ENCODE data around the gene PROKR1.
A peak's percentile ranks its signal among the peaks of the same experiment; 100 is the strongest.

Gene PROKR1

DNA sequence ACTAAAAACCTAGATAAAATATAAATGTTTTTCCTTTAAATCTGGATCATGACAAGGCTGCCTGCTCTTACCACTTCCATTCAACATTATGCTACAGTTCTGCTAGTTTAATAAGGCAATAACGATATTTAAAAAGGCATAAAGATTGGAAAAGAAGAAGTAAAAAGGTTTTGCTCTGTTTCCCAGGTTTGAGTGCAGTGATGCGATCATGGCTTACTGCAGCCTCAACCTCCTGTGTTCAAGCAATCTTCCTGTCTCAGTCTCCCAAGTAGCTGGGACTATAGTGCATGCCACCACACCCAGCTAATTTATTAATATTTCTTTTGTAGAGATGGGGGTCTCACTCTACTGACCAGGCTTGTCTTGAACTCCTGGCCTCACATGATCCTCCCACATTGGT lies 40.8 kb downstream of the PROKR1 start:
- TF ChIP-seq, protein P1, sequence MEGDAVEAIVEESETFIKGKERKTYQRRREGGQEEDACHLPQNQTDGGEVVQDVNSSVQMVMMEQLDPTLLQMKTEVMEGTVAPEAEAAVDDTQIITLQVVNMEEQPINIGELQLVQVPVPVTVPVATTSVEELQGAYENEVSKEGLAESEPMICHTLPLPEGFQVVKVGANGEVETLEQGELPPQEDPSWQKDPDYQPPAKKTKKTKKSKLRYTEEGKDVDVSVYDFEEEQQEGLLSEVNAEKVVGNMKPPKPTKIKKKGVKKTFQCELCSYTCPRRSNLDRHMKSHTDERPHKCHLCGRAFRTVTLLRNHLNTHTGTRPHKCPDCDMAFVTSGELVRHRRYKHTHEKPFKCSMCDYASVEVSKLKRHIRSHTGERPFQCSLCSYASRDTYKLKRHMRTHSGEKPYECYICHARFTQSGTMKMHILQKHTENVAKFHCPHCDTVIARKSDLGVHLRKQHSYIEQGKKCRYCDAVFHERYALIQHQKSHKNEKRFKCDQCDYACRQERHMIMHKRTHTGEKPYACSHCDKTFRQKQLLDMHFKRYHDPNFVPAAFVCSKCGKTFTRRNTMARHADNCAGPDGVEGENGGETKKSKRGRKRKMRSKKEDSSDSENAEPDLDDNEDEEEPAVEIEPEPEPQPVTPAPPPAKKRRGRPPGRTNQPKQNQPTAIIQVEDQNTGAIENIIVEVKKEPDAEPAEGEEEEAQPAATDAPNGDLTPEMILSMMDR (IDR thresholded peaks at IDR 0.05; ENCODE audit: borderline replicate concordance, control extremely low read depth, extremely low read depth, insufficient read depth, missing control alignments): no peak
- no peak for DNase-seq (ENCODE audit: low spot score)
- in situ Hi-C loops (cut with MboI; ENCODE audit: low sequenced_read_pairs, unreplicated experiment): no loop called here

DNA sequence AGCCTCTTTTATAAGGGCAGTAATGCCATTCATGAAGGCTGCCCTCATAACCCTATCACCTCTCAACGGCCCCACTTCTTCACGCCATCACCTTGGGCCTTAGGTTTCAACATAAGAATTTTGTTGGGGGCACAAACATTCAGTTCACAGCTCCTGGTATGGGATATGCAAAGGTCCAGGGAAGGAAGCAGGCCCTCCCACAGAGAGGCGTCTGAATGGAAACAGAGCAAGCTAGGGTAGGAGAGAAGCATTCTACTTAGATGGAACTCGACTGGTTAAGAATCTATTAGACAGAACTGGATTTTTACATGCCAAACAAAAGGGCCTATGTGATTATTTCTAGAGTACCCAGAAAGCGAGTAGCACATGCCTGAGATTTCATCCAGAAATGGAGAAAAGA lies 42.8 kb downstream of the PROKR1 start:
- in situ Hi-C loops (cut with MboI; ENCODE audit: low sequenced_read_pairs, unreplicated experiment): no loop called here
- DNase-seq (ENCODE audit: low spot score): no peak

DNA sequence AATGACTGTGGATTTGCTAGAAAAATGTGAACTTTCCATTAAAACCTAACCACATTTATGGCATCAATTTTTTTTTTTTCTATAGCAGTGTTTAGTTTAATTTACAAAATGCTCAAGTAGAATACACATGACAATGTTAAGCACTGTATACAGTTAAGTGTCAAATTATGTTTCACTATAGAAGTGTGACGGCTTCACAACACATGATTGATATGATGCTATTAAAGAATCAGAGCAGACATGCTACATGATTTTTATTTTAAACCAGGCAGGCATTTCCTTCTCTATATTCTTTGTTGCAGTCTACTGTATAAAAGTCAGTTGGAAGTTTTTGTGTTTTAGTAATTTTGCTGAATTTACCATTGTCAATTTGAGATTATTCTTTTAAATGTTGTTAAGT lies 43.6 kb downstream of the PROKR1 start:
- no peak for DNase-seq (ENCODE audit: low spot score)
- TF ChIP-seq, protein P1 (IDR thresholded peaks at IDR 0.05; ENCODE audit: borderline replicate concordance, control extremely low read depth, extremely low read depth, insufficient read depth, missing control alignments): no peak
- in situ Hi-C loops (cut with MboI; ENCODE audit: low sequenced_read_pairs, unreplicated experiment): no loop called here

More for the DNA sequence above, 42.8 kb downstream of the PROKR1 start:
- TF ChIP-seq, protein P1 (IDR thresholded peaks at IDR 0.05; ENCODE audit: borderline replicate concordance, control extremely low read depth, extremely low read depth, insufficient read depth, missing control alignments): no peak

DNA sequence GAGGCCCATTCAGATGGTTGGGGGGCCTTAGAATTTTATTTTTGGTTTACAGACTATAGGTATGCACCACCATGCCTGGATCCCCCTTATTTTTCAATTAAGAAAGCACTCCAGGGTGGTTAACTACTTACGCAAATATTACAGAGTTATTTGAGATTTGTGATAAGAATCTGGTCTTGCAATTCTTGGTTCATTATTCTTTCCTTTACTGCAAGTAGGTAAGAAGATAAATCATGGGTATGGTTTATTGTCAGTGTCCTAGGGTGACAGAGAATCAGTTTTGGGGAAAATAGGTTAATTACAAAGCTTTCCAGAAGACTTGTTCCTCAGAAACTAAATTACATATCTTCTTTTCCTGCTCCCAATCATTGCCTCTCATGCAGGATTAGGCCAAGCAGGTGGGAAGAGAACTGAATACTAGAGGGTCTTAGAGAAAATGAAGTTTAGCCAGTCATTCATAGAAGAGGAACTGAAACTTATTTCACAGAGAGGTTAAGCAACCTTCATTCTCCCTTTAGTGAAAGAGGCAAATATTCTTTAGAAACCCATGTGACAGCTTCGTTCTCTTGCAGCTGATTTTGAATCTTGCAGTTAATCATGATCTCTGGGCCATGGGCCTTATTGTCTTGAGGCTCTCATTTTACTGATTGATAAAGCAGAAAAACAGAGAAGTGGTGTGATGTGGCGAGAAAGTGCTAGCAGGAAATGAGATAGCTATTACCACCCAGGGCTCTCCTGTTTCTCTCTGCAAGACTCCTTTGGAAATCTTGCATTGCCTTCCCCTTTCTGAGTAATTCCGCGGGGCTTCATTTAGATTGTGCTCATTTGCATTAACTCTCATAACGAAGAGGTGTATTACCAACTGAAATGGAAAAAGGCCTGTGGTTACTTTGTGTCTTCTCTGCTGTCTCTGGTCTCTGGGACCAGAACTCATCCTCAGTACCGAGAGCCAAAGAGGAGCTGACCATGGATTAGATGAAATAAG lies 46.5 kb downstream of the PROKR1 start:
- peak; percentile 75 for DNase-seq (ENCODE audit: low spot score)
- TF ChIP-seq, protein P1 (IDR thresholded peaks at IDR 0.05; ENCODE audit: borderline replicate concordance, control extremely low read depth, extremely low read depth, insufficient read depth, missing control alignments): no peak
- in situ Hi-C loops (cut with MboI; ENCODE audit: low sequenced_read_pairs, unreplicated experiment): no loop called here

DNA sequence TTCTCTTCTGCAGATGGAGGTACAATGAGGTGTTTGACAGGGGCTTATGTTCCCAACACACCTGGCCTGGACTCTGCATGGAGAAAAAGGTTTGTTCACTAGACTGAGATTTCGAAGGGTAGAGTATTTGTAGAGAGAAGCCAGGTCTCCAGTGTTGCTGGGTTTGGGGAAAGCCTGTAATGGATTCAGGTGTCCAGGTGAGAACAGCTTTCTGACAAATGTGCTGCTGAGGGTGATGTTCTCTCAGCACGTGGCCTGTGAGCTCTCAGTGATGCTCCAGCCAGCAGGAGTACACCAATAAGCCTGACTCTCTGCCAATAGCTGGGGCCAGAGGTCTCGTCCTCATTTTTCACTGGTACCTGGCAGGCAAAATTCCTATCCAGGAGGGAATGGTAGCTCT lies 47.5 kb downstream of the PROKR1 start:
- in situ Hi-C loops (cut with MboI; ENCODE audit: low sequenced_read_pairs, unreplicated experiment): no loop called here
- TF ChIP-seq, protein P1 (IDR thresholded peaks at IDR 0.05; ENCODE audit: borderline replicate concordance, control extremely low read depth, extremely low read depth, insufficient read depth, missing control alignments): no peak
- no peak for DNase-seq (ENCODE audit: low spot score)

DNA sequence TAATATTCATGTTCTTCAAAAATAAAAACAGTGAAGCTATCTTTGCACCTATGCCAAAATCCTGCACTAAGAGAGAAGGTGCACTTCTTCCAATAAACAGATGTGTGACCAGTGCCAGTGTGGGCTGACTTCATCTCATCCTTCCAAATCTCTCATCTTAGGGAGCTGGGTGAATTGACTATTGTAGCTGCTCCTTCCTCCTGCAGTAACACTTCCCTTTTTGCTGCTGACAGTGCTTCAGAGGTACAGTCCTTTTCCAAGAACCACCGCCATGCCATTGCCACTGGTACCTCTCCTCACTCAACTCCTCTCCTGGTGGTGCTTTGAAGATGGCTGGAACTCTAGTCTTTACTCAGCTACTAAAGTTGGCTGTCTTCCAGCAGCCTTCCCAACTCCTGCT lies 49.1 kb downstream of the PROKR1 start:
- no peak for DNase-seq (ENCODE audit: low spot score)
- in situ Hi-C loops (cut with MboI; ENCODE audit: low sequenced_read_pairs, unreplicated experiment): no loop called here
- TF ChIP-seq, protein P1 (IDR thresholded peaks at IDR 0.05; ENCODE audit: borderline replicate concordance, control extremely low read depth, extremely low read depth, insufficient read depth, missing control alignments): no peak
